Measurements from ENCODE around the gene GATAD2B. TPM values are rescaled to one million over a fixed set of nuclear protein-coding genes. Genes with fewer than 3 reads are reported as not detected.
"Not testable (repeated sequence)": the region's sequence is repeated elsewhere in the genome, so short reads cannot be mapped to it uniquely, and the experiment has no call there.

Gene GATAD2B
- total RNA-seq, 1 experiment from 2014 or later, result 46.9 TPM

DNA sequence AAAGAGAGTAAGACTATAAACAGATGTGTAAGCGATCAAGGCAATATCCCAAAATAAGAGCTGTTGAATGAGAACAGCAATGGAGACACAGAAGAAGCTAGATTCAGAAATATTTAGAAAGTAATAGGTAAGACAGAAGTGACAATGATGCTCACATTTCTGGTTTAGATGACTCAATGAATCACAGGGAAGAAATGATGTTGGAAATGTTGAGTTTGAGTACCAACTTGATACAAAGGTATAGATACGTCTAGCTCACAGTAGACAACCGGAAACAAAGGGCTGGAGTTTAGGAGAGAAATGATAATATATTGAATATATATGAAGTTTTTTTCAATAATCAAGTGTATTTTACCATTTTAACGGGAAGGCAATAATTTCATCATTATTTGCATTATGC, 6.5 kb downstream of the GATAD2B start:
- H3K27ac Mint-ChIP-seq, result peak overlapping the region; percentile 55; the same call in 1 of the 2 replicates
- ATAC-seq (no peak), DNase-seq (ENCODE audit: low spot score) (no peak)
- H3K4me3 Mint-ChIP-seq, result no peak overlapping the region
- TF ChIP-seq, protein P1, sequence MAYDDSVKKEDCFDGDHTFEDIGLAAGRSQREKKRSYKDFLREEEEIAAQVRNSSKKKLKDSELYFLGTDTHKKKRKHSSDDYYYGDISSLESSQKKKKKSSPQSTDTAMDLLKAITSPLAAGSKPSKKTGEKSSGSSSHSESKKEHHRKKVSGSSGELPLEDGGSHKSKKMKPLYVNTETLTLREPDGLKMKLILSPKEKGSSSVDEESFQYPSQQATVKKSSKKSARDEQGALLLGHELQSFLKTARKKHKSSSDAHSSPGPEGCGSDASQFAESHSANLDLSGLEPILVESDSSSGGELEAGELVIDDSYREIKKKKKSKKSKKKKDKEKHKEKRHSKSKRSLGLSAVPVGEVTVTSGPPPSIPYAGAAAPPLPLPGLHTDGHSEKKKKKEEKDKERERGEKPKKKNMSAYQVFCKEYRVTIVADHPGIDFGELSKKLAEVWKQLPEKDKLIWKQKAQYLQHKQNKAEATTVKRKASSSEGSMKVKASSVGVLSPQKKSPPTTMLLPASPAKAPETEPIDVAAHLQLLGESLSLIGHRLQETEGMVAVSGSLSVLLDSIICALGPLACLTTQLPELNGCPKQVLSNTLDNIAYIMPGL (CRISPR knock-in tag; IDR thresholded peaks at IDR 0.05), result no peak
- no peak for TF ChIP-seq NFATC4 (CRISPR knock-in tag; IDR thresholded peaks at IDR 0.05)
- TF ChIP-seq CBFB (CRISPR knock-in tag; IDR thresholded peaks at IDR 0.05; ENCODE audit: low read depth), result no peak
- TF ChIP-seq GABPB1 (CRISPR knock-in tag; IDR thresholded peaks at IDR 0.05), result no peak
- TF ChIP-seq, protein P2, sequence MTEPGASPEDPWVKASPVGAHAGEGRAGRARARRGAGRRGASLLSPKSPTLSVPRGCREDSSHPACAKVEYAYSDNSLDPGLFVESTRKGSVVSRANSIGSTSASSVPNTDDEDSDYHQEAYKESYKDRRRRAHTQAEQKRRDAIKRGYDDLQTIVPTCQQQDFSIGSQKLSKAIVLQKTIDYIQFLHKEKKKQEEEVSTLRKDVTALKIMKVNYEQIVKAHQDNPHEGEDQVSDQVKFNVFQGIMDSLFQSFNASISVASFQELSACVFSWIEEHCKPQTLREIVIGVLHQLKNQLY (CRISPR knock-in tag; IDR thresholded peaks at IDR 0.05), result no peak
- TF ChIP-seq EMX1 (CRISPR knock-in tag; IDR thresholded peaks at IDR 0.05), result no peak
- no peak for TF ChIP-seq ZNF138 (CRISPR knock-in tag; conservative IDR thresholded peaks at IDR 0.05)
- no peak for TF ChIP-seq ZNF671 (CRISPR knock-in tag; IDR thresholded peaks at IDR 0.05)
- no peak for TF ChIP-seq IRF2 (CRISPR knock-in tag; IDR thresholded peaks at IDR 0.05; ENCODE audit: borderline replicate concordance, low read depth)
- no peak for TF ChIP-seq SMAD4 (CRISPR knock-in tag; IDR thresholded peaks at IDR 0.05)
- TF ChIP-seq, protein P3, sequence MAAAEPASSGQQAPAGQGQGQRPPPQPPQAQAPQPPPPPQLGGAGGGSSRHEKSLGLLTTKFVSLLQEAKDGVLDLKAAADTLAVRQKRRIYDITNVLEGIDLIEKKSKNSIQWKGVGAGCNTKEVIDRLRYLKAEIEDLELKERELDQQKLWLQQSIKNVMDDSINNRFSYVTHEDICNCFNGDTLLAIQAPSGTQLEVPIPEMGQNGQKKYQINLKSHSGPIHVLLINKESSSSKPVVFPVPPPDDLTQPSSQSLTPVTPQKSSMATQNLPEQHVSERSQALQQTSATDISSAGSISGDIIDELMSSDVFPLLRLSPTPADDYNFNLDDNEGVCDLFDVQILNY (CRISPR knock-in tag; IDR thresholded peaks at IDR 0.05), result no peak
- TF ChIP-seq, protein P4, sequence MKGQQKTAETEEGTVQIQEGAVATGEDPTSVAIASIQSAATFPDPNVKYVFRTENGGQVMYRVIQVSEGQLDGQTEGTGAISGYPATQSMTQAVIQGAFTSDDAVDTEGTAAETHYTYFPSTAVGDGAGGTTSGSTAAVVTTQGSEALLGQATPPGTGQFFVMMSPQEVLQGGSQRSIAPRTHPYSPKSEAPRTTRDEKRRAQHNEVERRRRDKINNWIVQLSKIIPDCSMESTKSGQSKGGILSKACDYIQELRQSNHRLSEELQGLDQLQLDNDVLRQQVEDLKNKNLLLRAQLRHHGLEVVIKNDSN (CRISPR knock-in tag; IDR thresholded peaks at IDR 0.05), result no peak
- no peaks in the 10 kb centered on the region for H3K27me3 Mint-ChIP-seq (ENCODE audit: low read depth)
- H3K36me3 Mint-ChIP-seq, result peaks cover 7% of the 10 kb centered on the region
- peaks cover 5% of the 10 kb centered on the region; the same call in 1 of the 2 replicates for H3K9me3 Mint-ChIP-seq
- H3K4me1 Mint-ChIP-seq, result peaks cover 19% of the 10 kb centered on the region
- ChIA-PET POLR2A (interaction anchor here (0.7 kb wide), 1 partner anchor 31 kb away, joined by 4 read pairs; no protein-coding TSS in a partner anchor), CTCF (interaction anchor here (0.7 kb wide), 1 partner anchor 108 kb away, joined by 4 read pairs; no protein-coding TSS in a partner anchor)

DNA sequence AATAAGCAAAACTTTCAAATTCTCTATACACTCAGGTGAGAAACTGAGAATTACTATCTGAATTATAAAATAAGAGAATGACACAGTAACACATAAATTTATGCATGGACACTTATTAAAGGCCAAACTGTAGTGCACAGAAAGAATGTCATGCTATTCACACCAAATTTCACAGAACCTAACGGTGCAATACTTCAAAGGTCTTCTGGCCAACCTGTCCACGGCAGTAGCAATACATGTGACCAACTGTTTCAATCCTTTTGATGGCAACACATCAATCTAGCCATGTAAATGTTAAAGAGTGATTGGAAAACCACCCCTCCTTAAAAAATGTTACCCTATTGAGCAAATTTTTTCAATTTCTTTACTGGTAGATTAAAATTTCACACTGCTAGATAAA, 10.4 kb downstream of the GATAD2B start:
- H3K4me1 Mint-ChIP-seq, result no peaks in the 10 kb centered on the region
- ChIA-PET POLR2A (no interaction called here), CTCF (no interaction called here)
- peaks cover 17% of the 10 kb centered on the region for H3K36me3 Mint-ChIP-seq
- TF ChIP-seq MXD4 (CRISPR knock-in tag; IDR thresholded peaks at IDR 0.05; ENCODE audit: borderline replicate concordance), result no peak
- TF ChIP-seq NR2C2 (CRISPR knock-in tag; IDR thresholded peaks at IDR 0.05), result no peak
- TF ChIP-seq TEAD4 (CRISPR knock-in tag; IDR thresholded peaks at IDR 0.05), result no peak
- no peak for TF ChIP-seq ZNF396 (CRISPR knock-in tag; IDR thresholded peaks at IDR 0.05; ENCODE audit: borderline replicate concordance)
- TF ChIP-seq ZNF416 (CRISPR knock-in tag; IDR thresholded peaks at IDR 0.05), result no peak
- TF ChIP-seq ZNF219 (CRISPR knock-in tag; IDR thresholded peaks at IDR 0.05; ENCODE audit: borderline replicate concordance), result no peak
- TF ChIP-seq GABPB1 (CRISPR knock-in tag; IDR thresholded peaks at IDR 0.05), result no peak
- TF ChIP-seq, protein P5, sequence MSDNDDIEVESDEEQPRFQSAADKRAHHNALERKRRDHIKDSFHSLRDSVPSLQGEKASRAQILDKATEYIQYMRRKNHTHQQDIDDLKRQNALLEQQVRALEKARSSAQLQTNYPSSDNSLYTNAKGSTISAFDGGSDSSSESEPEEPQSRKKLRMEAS (CRISPR knock-in tag; IDR thresholded peaks at IDR 0.05), result no peak
- no peak for TF ChIP-seq TCF7 (CRISPR knock-in tag; IDR thresholded peaks at IDR 0.05; ENCODE audit: low read depth)
- TF ChIP-seq, protein P6, sequence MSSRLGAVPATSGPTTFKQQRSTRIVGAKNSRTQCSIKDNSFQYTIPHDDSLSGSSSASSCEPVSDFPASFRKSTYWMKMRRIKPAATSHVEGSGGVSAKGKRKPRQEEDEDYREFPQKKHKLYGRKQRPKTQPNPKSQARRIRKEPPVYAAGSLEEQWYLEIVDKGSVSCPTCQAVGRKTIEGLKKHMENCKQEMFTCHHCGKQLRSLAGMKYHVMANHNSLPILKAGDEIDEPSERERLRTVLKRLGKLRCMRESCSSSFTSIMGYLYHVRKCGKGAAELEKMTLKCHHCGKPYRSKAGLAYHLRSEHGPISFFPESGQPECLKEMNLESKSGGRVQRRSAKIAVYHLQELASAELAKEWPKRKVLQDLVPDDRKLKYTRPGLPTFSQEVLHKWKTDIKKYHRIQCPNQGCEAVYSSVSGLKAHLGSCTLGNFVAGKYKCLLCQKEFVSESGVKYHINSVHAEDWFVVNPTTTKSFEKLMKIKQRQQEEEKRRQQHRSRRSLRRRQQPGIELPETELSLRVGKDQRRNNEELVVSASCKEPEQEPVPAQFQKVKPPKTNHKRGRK (CRISPR knock-in tag; IDR thresholded peaks at IDR 0.05; ENCODE audit: borderline replicate concordance), result no peak
- no peak overlapping the region for H3K27ac Mint-ChIP-seq
- no peak overlapping the region for H3K4me3 Mint-ChIP-seq
- no peaks in the 10 kb centered on the region for H3K27me3 Mint-ChIP-seq (ENCODE audit: low read depth)
- ATAC-seq, result no peak
- peaks cover 6% of the 10 kb centered on the region for H3K9me3 Mint-ChIP-seq
- no peak for DNase-seq (ENCODE audit: low spot score)

DNA sequence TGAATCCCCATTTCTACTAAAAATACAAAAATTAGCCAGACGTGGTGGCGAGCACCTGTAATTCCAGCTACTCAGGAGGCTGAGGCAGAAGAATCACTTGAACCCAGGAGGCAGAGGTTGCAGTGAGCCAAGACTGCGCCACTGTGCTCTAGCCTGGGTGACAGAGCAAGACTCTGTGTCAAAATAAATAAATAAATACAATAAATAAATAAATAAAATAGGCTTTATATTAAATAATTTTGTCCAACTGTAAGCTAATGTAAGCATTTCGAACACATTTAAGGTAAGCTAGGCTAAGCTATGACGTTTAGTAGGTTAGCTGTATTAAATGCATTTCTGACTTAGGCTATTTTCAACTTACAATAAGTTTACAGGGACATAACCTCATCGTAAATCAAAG, 12.2 kb downstream of the GATAD2B start:
- DNase-seq (ENCODE audit: low spot score); CTCF ChIA-PET; H3K27me3 Mint-ChIP-seq (ENCODE audit: low read depth); H3K4me1 Mint-ChIP-seq; H3K4me3 Mint-ChIP-seq; H3K27ac Mint-ChIP-seq; ATAC-seq: not testable (repeated sequence)
- H3K36me3 Mint-ChIP-seq, result peaks cover 18% of the 10 kb centered on the region
- POLR2A ChIA-PET, result interaction anchor here (0.7 to 0.9 kb wide), 2 partner anchors 57 to 61 kb away, joined by 3 to 4 read pairs; partner anchors contain the start of gene CREB3L4
- H3K9me3 Mint-ChIP-seq, result peaks cover 11% of the 10 kb centered on the region

Measured in WTC11 (cell line).